Esophagus squamous epithelium (tissue), 4 donors: ENCODE data around the gene TMEM207.

ENCODE experiments used
- CTCF ChIP-seq, 6 experiments: fragments of 450-650 bp in 4 of 6; fragments of 200-600 bp in 2 of 6; sonication (generic) in 2 of 6; IDR thresholded peaks; one replicate each; pipeline ENCODE4 v1.5.1; 2016 to 2019; ENCODE audit warnings: antibody characterized with exemption in 6 of 6, mild to moderate bottlenecking in 4 of 6, moderate library complexity in 4 of 6
- POLR2A ChIP-seq, 4 donors: fragments of 450-650 bp; IDR thresholded peaks; one replicate each; pipeline ENCODE4 v1.6.1; 2017; ENCODE audit warnings: antibody characterized with exemption in 4 of 4, mild to moderate bottlenecking in 4 of 4, moderate library complexity in 3 of 4

- TF ChIP-seq CTCF (IDR thresholded peaks at IDR 0.05) (no peak), POLR2A (IDR thresholded peaks at IDR 0.05) (no peak)
Measured at GRCh38 chr3:190448256-190448655, 1.4 kb downstream of the TMEM207 start.
